GM19193 (cell line): ENCODE results near the gene ARL8A.

Source experiments
- POLR2A ChIP-seq: IDR thresholded peaks from 4 replicates; pipeline ENCODE4 v1.6.1; 2011; ENCODE audit not compliant: insufficient read depth, insufficient read length; ENCODE audit errors: extremely low read depth

Gene ARL8A

GRCh38 chr1:202122639-202123335 is 21.8 kb downstream of the ARL8A start, which contains the start of gene GPR37L1:
GPR37L1 (plus strand) TSS chr1:202122917; CDS start chr1:202122964, 47 bp downstream.
- no peak for TF ChIP-seq POLR2A

- no peak for TF ChIP-seq POLR2A
Measured at GRCh38 chr1:202121006-202121405, 23.5 kb downstream of the ARL8A start.

GRCh38 chr1:202117898-202118371 is 26.6 kb downstream of the ARL8A start:
- TF ChIP-seq POLR2A: no peak

- no peak for TF ChIP-seq POLR2A
Measured at GRCh38 chr1:202116287-202116686, 28.2 kb downstream of the ARL8A start.

GRCh38 chr1:202113690-202114300 is 30.7 kb downstream of the ARL8A start:
- no peak for TF ChIP-seq POLR2A

- no peak for TF ChIP-seq POLR2A
Measured at GRCh38 chr1:202112859-202113689, 31.5 kb downstream of the ARL8A start.

- TF ChIP-seq POLR2A: no peak
Measured at GRCh38 chr1:202110977-202111376, 33.6 kb downstream of the ARL8A start.

GRCh38 chr1:202107801-202108731 is 36.5 kb downstream of the ARL8A start:
- no peak for TF ChIP-seq POLR2A

GRCh38 chr1:202107321-202107761 is 37.2 kb downstream of the ARL8A start:
- TF ChIP-seq POLR2A: no peak

GRCh38 chr1:202106340-202107254 is 37.9 kb downstream of the ARL8A start:
- TF ChIP-seq POLR2A: no peak

GRCh38 chr1:202105571-202106339 is 38.8 kb downstream of the ARL8A start:
- TF ChIP-seq POLR2A: no peak

- TF ChIP-seq POLR2A: no peak
Measured at GRCh38 chr1:202104073-202104472, 40.5 kb downstream of the ARL8A start.

GRCh38 chr1:202101184-202101583 is 43.4 kb downstream of the ARL8A start:
- TF ChIP-seq POLR2A: no peak

GRCh38 chr1:202093858-202094257 is 50.7 kb downstream of the ARL8A start:
- no peak for TF ChIP-seq POLR2A
